GM12865 (cell line): Measurements from ENCODE around the gene MSX2.

Experiments used
- DNase-seq: peaks from one replicate; pipeline ENCODE4 v3.0.0; 2010; ENCODE audit warnings: low read depth
- H3K4me3 ChIP-seq: 2 replicates; pipeline ENCODE4 v1.5.1; 2011; ENCODE audit warnings: mild to moderate bottlenecking, low read depth, low read length, control low read depth
- TF ChIP-seq, protein P1 (sequence below): IDR thresholded peaks from 2 replicates; pipeline ENCODE4 v1.5.1; 2011; ENCODE audit warnings: low read length, control low read depth, low read depth, inconsistent platforms; ENCODE audit not compliant: insufficient read depth; ENCODE audit errors: missing control alignments

MSX2 gene

DNA sequence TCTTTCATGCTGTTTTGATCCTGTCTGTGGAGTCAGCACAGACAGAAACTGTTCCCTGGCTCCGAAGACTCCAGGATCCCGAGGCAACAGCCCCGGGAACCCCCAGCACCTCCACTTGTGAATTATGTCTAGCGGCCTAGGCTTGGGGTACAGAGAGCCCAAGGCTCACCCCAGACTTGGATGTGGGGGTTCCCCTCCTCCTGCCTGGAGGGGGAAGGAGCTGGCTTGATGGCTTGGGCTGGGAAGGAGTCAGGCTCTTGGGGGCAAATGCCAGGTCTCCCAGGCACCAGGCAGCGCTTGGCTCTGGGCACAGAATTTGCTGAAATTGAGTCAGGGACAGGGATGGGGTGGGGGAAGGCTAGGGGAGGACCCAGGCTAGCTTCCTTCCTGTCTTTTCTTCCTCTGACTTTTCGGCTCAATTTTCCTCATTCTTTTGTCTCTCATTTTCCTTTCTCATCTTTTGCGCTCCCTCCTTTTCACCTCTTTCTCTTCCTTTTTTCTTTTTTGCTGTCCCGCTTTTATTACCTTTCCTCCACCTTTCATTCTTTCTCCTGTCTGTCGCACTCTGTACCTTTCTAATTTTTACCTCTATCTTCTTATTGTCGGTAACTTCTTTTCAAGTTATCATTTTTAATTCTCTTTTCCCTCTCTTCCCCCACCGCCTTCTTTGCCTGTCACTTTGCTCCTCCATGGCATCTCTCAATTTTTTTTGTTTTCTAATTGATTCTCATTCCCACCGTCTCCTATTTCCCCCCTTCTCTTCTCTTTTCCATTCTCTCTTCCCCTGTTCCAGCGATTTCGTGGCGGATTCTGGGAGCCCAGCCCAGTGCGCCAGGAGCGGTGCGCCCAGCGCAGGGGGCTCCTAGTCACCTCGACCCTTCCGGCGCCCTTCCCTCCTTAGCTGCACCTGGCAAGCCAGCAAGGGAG, 10.5 kb downstream of the MSX2 start:
- TF ChIP-seq, protein P1, sequence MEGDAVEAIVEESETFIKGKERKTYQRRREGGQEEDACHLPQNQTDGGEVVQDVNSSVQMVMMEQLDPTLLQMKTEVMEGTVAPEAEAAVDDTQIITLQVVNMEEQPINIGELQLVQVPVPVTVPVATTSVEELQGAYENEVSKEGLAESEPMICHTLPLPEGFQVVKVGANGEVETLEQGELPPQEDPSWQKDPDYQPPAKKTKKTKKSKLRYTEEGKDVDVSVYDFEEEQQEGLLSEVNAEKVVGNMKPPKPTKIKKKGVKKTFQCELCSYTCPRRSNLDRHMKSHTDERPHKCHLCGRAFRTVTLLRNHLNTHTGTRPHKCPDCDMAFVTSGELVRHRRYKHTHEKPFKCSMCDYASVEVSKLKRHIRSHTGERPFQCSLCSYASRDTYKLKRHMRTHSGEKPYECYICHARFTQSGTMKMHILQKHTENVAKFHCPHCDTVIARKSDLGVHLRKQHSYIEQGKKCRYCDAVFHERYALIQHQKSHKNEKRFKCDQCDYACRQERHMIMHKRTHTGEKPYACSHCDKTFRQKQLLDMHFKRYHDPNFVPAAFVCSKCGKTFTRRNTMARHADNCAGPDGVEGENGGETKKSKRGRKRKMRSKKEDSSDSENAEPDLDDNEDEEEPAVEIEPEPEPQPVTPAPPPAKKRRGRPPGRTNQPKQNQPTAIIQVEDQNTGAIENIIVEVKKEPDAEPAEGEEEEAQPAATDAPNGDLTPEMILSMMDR: no peak
- DNase-seq: no peak
- no peak overlapping the region for H3K4me3 ChIP-seq

DNA sequence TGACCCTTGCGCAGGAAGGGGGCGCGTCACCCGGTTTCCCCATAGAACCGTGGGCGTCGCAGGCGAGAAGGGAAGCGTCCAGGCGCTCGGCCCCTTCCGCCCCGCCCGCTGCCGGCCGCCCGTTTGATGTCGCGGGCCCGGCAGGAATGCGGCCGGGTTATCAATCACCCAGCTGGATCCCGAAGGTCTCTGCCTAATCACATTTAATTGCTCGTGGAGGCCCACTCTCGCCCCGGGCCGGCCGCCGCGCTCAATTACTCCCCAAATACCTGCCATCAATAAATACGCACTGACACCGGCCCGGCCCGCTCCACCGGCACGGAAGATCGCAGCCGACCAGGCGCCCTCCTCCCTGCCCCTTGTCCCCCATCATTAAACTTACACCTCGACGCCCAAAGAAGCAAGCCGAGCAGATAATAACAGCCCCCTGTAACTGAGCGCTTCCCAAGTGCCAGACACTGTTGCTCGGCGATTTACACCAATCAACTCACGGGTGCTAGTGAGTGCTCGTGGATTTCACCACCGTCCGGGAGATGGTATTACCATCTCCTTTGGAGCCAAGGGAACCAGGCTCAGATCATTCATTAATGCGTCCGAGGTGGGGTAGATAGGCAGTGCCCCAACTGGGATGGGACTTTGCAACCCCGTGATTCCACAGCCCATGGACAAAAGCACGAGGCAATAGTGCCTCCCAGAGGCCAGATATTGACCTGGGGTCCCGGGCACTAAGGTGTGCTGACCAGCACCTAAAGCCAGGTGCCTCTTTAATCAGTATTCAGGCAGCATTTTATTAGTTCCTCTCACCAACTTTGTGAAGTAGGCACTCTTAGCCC, 11.3 kb downstream of the MSX2 start:
- DNase-seq: no peak
- no peak overlapping the region for H3K4me3 ChIP-seq
- TF ChIP-seq, protein P1: peak; percentile 15

DNA sequence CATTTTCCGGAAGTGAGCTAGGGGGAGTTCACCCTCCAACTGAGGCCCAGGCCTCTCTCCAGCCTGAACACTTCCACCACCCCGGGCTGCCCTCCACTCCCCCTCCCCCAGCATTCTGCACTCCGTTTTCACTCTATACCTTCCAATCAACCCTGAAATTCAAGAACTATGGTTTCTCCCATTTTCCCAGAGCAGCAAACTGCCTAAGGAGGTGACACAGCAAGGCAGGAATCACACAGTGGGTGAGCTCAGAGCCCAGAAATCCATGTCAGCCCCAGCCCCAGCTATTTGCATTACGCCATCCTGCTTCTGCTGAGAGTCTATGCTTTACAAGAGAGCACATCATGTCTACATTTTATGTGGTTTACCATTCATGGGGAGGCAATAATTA, 11.9 kb downstream of the MSX2 start:
- no peak for DNase-seq
- TF ChIP-seq, protein P1: no peak

DNA sequence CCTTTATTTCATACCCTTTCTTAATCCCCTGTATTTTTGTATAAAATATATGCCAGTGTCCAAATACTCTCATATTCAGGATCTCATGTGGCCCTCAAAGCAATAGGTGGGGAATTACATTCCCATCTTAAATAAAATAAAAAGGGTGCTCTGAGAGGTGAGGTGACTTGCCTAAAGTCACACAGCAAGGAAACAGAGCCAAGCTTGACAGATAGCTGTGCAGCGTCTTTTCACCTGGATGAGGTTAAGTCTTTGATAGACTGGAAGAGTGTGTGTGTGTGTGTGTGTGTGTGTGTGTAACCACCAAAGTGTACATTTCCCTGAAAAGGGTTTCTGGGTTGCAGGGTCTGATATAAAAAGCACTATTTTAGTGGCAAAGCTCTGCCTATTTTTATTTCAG, 12.4 kb downstream of the MSX2 start:
- H3K4me3 ChIP-seq: no peak overlapping the region
- DNase-seq: no peak
- TF ChIP-seq, protein P1: no peak

More for the DNA sequence above, 11.9 kb downstream of the MSX2 start:
- no peak overlapping the region for H3K4me3 ChIP-seq

DNA sequence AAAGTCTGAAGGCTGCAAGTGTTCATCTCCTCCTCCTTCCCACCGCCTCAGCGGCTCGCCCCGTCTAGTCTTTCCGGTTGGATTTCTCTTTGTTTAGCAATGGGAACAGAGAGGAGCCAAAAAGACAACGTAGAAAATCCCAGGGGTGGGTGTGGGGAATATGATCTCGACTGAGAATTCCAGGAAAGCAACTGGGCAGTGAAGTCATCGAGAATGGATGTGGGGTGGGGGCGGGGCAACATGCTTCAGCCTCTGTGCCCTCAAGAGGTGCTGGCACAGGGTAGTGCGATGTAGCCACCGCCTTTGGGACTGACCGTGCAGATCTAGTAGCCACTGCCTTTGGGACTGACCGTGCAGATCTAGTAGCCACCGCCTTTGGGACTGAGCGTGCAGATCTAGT, 12.9 kb downstream of the MSX2 start:
- TF ChIP-seq, protein P1: no peak
- DNase-seq: no peak
- no peak overlapping the region for H3K4me3 ChIP-seq

DNA sequence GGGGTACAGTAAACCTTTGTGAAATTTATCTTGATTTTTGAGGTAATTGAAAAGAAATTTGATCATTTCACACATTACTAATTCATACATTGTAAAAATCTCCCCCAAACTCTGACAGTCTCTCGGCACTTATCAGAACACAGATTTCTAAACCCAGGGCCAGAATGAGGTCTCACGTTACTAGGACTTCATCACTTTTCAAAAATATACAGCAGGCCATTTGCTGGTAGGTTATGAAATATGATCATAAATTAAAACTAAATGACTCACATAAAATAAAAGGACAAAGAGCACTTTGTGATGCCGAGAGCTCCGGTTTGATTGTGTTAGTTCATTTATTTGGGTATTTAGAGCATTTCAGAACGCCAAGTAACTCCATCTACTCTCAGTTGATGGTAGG, 17.0 kb downstream of the MSX2 start:
- no peak for DNase-seq
- no peak overlapping the region for H3K4me3 ChIP-seq
- TF ChIP-seq, protein P1: no peak
